K562 (cell line): ENCODE measurements around the gene NXPE2.

Experiments used
- SIN3A ChIP-seq, 2 experiments: fragments of 150-350 bp in 1 of 2; IDR thresholded peaks; 2 replicates each; pipeline ENCODE4 v1.6.1; 2011 to 2016; ENCODE audit warnings: borderline replicate concordance in 2 of 2, low read depth in 2 of 2, low read length in 2 of 2, mild to moderate bottlenecking in 2 of 2, moderate library complexity in 2 of 2; ENCODE audit not compliant: control insufficient read depth in 1 of 2
- ZNF133 ChIP-seq: fragments of 250-450 bp; sonication (Bioruptor Pico); IDR thresholded peaks from 2 replicates; pipeline ENCODE4 v1.4.0; 2020; ENCODE audit warnings: mild to moderate bottlenecking
- TF ChIP-seq, protein P1 (sequence below), 2 experiments: fragments of 450-650 bp in 1 of 2; sonication (generic) in 1 of 2; formaldehyde crosslinking in 1 of 2; IDR thresholded peaks; 2 replicates each; pipeline versions ENCODE4 v1.7.1 to v1.9.0; 2016 to 2022; ENCODE audit warnings: inconsistent platforms in 1 of 2, mild to moderate bottlenecking in 1 of 2, missing genetic modification reagents in 1 of 2

DNA sequence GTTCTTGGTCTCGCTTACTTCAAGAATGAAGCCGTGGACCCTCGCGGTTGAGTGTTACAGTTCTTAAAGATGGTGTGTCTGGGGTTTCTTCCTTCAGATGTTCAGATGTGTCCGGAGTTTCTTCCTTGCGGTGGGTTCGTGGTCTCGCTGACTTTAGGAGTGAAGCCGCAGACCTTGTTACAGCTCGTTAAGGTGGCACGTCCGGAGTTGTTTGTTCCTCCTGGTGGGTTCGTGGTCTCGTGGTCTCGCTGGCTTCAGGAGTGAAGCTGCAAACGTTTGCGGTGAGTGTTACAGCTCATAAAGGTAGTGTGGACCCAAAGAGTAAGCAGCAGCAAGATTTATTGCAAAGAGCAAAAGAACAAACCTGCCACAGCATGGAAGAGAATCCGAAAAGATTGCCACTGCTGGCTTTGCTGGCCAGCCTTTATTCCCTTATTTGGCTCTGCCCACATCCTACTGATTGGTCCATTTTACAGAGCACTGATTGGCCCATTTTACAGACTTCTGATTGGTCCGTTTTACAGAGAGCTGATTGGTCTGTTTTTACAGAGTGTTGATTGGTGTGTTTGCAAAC, 27.1 kb upstream of the NXPE2 start:
- no peak for TF ChIP-seq ZNF133 (CRISPR knock-in tag)
- no peak for TF ChIP-seq SIN3A (IDR thresholded peaks at IDR 0.05; ENCODE audit: borderline replicate concordance in 2 of 2, control insufficient read depth in 1 of 2, low read depth in 2 of 2, low read length in 2 of 2)
- TF ChIP-seq, protein P1, sequence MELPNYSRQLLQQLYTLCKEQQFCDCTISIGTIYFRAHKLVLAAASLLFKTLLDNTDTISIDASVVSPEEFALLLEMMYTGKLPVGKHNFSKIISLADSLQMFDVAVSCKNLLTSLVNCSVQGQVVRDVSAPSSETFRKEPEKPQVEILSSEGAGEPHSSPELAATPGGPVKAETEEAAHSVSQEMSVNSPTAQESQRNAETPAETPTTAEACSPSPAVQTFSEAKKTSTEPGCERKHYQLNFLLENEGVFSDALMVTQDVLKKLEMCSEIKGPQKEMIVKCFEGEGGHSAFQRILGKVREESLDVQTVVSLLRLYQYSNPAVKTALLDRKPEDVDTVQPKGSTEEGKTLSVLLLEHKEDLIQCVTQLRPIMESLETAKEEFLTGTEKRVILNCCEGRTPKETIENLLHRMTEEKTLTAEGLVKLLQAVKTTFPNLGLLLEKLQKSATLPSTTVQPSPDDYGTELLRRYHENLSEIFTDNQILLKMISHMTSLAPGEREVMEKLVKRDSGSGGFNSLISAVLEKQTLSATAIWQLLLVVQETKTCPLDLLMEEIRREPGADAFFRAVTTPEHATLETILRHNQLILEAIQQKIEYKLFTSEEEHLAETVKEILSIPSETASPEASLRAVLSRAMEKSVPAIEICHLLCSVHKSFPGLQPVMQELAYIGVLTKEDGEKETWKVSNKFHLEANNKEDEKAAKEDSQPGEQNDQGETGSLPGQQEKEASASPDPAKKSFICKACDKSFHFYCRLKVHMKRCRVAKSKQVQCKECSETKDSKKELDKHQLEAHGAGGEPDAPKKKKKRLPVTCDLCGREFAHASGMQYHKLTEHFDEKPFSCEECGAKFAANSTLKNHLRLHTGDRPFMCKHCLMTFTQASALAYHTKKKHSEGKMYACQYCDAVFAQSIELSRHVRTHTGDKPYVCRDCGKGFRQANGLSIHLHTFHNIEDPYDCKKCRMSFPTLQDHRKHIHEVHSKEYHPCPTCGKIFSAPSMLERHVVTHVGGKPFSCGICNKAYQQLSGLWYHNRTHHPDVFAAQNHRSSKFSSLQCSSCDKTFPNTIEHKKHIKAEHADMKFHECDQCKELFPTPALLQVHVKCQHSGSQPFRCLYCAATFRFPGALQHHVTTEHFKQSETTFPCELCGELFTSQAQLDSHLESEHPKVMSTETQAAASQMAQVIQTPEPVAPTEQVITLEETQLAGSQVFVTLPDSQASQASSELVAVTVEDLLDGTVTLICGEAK (IDR thresholded peaks at IDR 0.05), result no peak
- TF ChIP-seq, protein P1 (CRISPR knock-in tag; IDR thresholded peaks at IDR 0.05), result no peak
